Smooth muscle cell (in vitro differentiated cells): ENCODE measurements around the gene CPNE7. TPM values are rescaled to one million over a fixed set of nuclear protein-coding genes. Genes with fewer than 3 reads are reported as not detected.

Source experiments
- DNase-seq: peaks from one replicate; lab custom pipeline; 2025; ENCODE audit not compliant: unreplicated experiment; lab: John Stamatoyannopoulos, UW
- H2AFZ ChIP-seq: fragments of 200-600 bp; sonication (generic); 2 replicates; pipeline ENCODE4 v1.6.0; 2016; ENCODE audit warnings: antibody characterized with exemption, low read depth, mild to moderate bottlenecking
- H3F3A ChIP-seq: fragments of 200-600 bp; sonication (generic); 2 replicates; pipeline ENCODE4 v1.6.0; 2017; ENCODE audit warnings: antibody characterized with exemption, low read depth
- H3K27ac ChIP-seq: fragments of 200-600 bp; sonication (generic); 2 replicates; pipeline ENCODE4 v1.5.1; 2016; ENCODE audit warnings: low read depth, mild to moderate bottlenecking
- H3K27me3 ChIP-seq: fragments of 200-600 bp; sonication (generic); 2 replicates; pipeline ENCODE4 v1.6.1; 2016; ENCODE audit warnings: low read depth, mild to moderate bottlenecking
- H3K36me3 ChIP-seq: fragments of 200-600 bp; sonication (generic); 2 replicates; pipeline ENCODE4 v1.5.1; 2016; ENCODE audit warnings: low read depth
- H3K4me1 ChIP-seq: fragments of 200-600 bp; sonication (generic); 2 replicates; pipeline ENCODE4 v1.5.1; 2016; ENCODE audit warnings: low read depth
- H3K4me2 ChIP-seq: fragments of 200-600 bp; sonication (generic); 2 replicates; pipeline ENCODE4 v1.6.0; 2016; ENCODE audit warnings: mild to moderate bottlenecking
- H3K4me3 ChIP-seq: fragments of 200-600 bp; sonication (generic); 2 replicates; pipeline ENCODE4 v1.5.1; 2016; ENCODE audit warnings: mild to moderate bottlenecking
- H3K79me2 ChIP-seq: fragments of 200-600 bp; sonication (generic); 2 replicates; pipeline ENCODE4 v1.6.0; 2016; ENCODE audit warnings: low read depth, mild to moderate bottlenecking
- H3K9ac ChIP-seq: fragments of 200-600 bp; sonication (generic); 2 replicates; pipeline ENCODE4 v1.6.0; 2016; ENCODE audit warnings: low read depth
- H3K9me3 ChIP-seq: fragments of 200-600 bp; sonication (generic); replicated peaks from 2 replicates; pipeline ENCODE4 v1.5.1; 2016; ENCODE audit warnings: low read depth
- H4K20me1 ChIP-seq: fragments of 200-600 bp; sonication (generic); 2 replicates; pipeline ENCODE4 v1.6.0; 2016; ENCODE audit warnings: low read depth
- WGBS: methylation state at CpG from one replicate; pipeline ENCODE4 v1.1.7; 2016; ENCODE audit warnings: low lambda C conversion rate; 5-methylcytosine and 5-hydroxymethylcytosine counted together
- polyA plus RNA-seq: library from polyadenylated mRNA; unstranded; fragments of >200 nt; fragmentation: Nextera tagmentation; extraction: Ambion mirVana; gene quantifications from 2 replicates; pipeline ENCODE4 v1.2.1, GENCODE V29; 2016
- total RNA-seq: library from RNA; depleted of rRNA; stranded (reverse); fragments of >200 nt; gene quantifications from 2 replicates; pipeline ENCODE4 v1.2.3, GENCODE V29; 2014
- TF ChIP-seq, protein P1 (sequence below): fragments of 200-600 bp; sonication (generic); IDR thresholded peaks from 2 replicates; pipeline ENCODE4 v1.5.1; 2017; ENCODE audit warnings: borderline replicate concordance, mild to moderate bottlenecking, antibody characterized with exemption; ENCODE audit not compliant: insufficient read depth, poor library complexity, severe bottlenecking

The CPNE7 gene
- total and polyA plus RNA-seq, 2 experiments from 2014 or later, result 0.14 to 0.58 TPM

DNA sequence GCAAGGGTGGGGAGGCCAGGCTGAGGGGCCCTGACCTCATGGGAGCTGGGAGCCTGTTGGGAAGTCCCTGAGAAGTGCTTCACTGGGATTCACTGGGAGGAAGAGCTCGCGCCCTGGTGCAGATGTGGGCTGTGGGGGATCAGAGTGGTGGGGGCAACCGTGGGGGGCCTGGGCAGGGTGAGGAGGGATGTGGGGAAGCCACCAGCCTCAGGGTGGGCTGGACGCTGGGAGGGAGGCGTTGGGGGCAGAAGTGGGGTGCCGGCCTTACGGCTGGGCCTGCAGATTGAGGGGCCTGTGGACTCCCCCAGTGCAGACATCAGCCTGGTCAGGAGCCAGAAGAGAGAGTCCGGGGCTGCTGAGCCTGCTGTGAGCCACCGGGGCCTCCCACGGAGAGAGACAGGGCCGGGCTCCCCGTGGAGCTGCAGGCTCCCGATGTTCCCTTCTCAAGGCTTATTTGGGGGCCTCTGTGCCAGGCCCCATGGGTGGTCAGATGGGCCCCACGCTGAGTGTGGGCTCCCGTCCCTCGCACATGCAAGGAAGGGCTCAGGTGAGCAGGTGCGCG lies 45.7 kb downstream of the CPNE7 start:
- Histone ChIP-seq H3F3A (no peaks in the 10 kb centered on the region), H3K4me1 (no peaks in the 10 kb centered on the region), H3K79me2 (no peaks in the 10 kb centered on the region), H2AFZ (no peak overlapping the region), H3K27me3 (no peaks in the 10 kb centered on the region), H3K27ac (no peak overlapping the region), H4K20me1 (no peaks in the 10 kb centered on the region), H3K9ac (no peak overlapping the region), H3K4me2 (no peak overlapping the region), H3K9me3 (no peaks in the 10 kb centered on the region), H3K4me3 (no peak overlapping the region), H3K36me3 (no peaks in the 10 kb centered on the region)
- DNase-seq, result no peak
- WGBS, result 83% methylated on average over 13 of the region's 18 CpGs
- TF ChIP-seq, protein P1, sequence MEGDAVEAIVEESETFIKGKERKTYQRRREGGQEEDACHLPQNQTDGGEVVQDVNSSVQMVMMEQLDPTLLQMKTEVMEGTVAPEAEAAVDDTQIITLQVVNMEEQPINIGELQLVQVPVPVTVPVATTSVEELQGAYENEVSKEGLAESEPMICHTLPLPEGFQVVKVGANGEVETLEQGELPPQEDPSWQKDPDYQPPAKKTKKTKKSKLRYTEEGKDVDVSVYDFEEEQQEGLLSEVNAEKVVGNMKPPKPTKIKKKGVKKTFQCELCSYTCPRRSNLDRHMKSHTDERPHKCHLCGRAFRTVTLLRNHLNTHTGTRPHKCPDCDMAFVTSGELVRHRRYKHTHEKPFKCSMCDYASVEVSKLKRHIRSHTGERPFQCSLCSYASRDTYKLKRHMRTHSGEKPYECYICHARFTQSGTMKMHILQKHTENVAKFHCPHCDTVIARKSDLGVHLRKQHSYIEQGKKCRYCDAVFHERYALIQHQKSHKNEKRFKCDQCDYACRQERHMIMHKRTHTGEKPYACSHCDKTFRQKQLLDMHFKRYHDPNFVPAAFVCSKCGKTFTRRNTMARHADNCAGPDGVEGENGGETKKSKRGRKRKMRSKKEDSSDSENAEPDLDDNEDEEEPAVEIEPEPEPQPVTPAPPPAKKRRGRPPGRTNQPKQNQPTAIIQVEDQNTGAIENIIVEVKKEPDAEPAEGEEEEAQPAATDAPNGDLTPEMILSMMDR, result no peak

DNA sequence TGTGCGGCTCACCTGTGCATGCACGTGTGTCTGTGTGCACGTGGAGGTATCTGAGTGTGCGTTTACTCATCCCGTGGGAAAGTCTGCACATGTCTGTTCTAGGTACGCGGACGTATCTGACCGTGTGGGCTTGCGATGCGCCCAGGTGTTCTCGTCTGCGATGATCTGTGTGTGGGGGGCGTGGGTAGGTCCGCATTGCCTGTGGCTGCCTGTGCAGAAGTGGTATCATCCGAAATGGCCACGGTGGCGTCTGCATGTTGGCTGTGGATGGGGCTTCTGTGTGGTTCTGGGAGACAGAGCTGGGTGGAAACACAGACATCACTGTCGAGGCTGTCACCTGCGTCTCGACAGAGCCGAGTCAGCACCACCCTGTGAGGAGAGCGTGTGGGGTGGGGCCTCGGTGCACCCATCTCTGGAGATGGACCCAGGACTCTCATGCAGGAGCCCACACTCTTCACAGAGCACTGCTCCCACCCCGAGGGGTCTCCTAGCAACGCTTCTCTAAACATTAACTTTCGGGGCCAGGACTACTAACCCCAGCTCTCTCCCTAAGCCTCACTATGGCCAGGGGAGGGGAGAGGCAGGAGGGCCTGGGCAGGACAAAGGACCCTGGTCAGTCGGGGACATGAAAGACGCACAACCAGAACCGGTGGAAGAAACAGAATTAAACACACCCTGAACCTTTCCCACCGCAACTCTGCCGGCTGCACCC lies 46.3 kb downstream of the CPNE7 start:
- WGBS, result 91% methylated on average over 32 of the region's 32 CpGs
- H3K36me3 ChIP-seq, result no peaks in the 10 kb centered on the region
- H3K4me2 ChIP-seq, result no peak overlapping the region
- no peaks in the 10 kb centered on the region for H3F3A ChIP-seq
- no peak for DNase-seq
- no peaks in the 10 kb centered on the region for H3K9me3 ChIP-seq
- TF ChIP-seq, protein P1, result no peak
- H3K4me1 ChIP-seq, result no peaks in the 10 kb centered on the region
- H2AFZ ChIP-seq, result no peak overlapping the region
- no peaks in the 10 kb centered on the region for H4K20me1 ChIP-seq
- no peak overlapping the region for H3K9ac ChIP-seq
- H3K27ac ChIP-seq, result no peak overlapping the region
- H3K79me2 ChIP-seq, result no peaks in the 10 kb centered on the region
- no peaks in the 10 kb centered on the region for H3K27me3 ChIP-seq
- no peak overlapping the region for H3K4me3 ChIP-seq

DNA sequence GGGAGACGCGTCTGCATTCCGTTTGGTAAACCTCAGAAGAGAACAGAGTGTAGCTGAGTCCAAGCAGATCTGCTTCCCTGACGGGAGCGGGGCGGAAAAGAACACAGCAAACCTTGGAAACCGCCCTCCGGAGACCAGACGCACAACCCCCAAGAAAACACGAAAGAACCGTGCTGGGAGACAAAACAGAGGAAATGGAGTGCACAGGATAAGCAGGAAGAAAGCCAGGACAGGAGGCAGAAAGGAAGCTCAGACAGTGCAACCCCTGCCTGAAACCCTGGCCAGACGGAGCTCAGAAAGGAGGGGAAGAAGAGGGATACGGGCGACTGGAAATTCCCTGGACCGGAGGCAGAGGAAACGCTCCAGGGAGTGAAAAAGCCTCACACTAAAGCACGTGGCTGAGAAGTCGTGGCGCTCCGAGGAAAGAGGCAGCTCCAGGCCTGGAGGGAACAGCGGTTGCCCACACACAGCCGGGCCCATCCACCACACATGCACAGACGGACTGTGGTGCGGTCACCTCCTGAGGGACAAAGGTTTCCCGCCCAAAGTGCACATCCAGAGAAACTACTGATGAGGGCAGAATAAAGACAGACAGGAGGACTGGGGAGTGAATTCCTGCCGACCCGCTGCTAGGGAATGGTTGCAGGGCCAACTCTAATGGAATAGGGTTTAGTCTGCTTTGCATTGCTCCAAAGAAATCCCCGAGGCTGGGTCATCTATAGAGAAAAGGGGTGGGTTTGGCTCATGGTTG lies 48.1 kb downstream of the CPNE7 start:
- Histone ChIP-seq H3F3A (no peaks in the 10 kb centered on the region), H3K9me3 (no peaks in the 10 kb centered on the region), H3K27me3 (no peaks in the 10 kb centered on the region), H3K4me2 (no peak overlapping the region), H3K4me1 (no peaks in the 10 kb centered on the region), H3K4me3 (no peak overlapping the region), H4K20me1 (no peaks in the 10 kb centered on the region), H3K36me3 (no peaks in the 10 kb centered on the region), H3K79me2 (no peaks in the 10 kb centered on the region), H3K9ac (no peak overlapping the region), H3K27ac (no peak overlapping the region), H2AFZ (no peak overlapping the region)
- TF ChIP-seq, protein P1, result no peak
- 58% methylated on average over 28 of the region's 28 CpGs for WGBS
- DNase-seq, result no peak
